Kidney glomerular epithelial cell (primary cell): ENCODE measurements around the gene NHERF2.

Source experiments
- DNase-seq: peaks from one replicate; lab custom pipeline; 2025; lab: John Stamatoyannopoulos, UW

The NHERF2 gene

DNA sequence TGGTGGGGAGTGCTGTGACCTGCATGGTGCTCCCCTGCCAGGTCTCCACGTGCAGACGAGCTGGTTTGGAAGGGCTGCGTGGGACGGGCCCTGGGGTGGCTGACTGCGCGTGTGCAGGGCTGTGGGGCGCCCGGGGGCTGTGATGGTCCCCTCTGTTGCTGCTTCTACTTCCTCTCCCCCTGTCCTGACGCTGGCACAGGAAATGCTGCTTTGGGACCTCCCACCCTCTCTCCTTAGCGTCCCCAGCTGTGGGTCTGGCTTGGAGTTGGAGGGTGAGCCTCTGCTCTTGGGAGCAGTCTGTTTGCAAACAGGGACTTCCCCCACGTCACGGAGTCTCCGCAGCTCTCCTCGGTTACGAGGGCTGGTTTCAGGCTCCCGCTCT lies 56.3 kb downstream of the NHERF2 start:
- no peak for DNase-seq

DNA sequence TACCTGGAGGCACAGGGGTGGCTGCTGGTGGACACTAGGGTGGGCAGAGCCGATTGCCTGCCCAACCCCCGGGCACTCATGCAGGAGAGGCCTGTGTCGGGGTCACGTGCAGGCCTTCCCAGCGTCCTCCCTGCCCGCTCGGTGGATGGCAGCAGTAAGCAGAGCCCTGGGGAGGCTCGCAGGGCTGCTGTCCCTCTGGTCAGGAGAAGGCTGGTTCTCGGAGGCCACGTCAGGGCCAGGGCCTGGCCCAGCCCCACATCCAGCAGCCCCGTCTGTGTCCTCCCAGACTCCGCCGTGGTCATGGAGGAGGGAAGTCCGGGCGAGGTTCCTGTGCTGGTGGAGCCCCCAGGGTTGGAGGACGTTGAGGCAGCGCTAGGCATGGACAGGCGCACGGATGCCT lies 56.7 kb downstream of the NHERF2 start:
- no peak for DNase-seq

- no peak for DNase-seq
Measured at GRCh38 chr16:2083876-2084780, 57.4 kb downstream of the NHERF2 start.

- no peak for DNase-seq
Measured at GRCh38 chr16:2084895-2085625, 58.4 kb downstream of the NHERF2 start.

GRCh38 chr16:2085669-2086068 lies 59.0 kb downstream of the NHERF2 start:
- no peak for DNase-seq

- no peak for DNase-seq
Measured at GRCh38 chr16:2086106-2086742, 59.5 kb downstream of the NHERF2 start.

GRCh38 chr16:2086812-2087747 lies 60.4 kb downstream of the NHERF2 start:
- DNase-seq, result no peak

DNA sequence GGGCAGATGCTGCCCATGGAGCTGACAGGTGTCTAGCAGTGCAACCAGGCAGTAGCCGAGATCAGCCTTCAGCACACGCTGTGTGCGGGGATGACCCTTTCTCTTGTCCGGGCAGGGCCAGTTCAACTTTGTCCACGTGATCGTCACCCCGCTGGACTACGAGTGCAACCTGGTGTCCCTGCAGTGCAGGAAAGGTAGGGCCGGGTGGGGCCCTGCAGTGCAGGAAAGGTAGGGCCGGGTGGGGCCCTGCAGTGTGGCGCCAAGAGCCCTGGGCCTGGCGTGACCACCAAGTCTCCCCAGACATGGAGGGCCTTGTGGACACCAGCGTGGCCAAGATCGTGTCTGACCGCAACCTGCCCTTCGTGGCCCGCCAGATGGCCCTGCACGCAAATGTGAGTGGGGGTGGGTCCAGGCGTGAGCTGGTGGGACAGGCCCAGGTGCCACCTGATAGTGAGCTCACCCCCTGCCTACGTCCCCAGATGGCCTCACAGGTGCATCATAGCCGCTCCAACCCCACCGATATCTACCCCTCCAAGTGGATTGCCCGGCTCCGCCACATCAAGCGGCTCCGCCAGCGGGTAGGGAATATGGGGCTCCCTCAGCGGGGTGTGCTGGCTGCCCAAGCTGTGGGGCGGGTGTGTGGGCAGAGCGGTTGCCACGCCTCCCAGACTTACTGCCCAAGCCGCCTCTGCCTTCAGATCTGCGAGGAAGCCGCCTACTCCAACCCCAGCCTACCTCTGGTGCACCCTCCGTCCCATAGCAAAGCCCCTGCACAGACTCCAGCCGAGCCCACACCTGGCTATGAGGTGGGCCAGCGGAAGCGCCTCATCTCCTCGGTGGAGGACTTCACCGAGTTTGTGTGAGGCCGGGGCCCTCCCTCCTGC lies 61.3 kb downstream of the NHERF2 start:
- DNase-seq, result no peak
